HG02623 (cell line): ENCODE measurements around the gene UGT2A1.

ENCODE experiments used
- ATAC-seq: cut with Tn5 transposase; IDR thresholded peaks from one replicate; pipeline ENCODE4 v1.9.1; 2021; ENCODE audit warnings: moderate library complexity; ENCODE audit not compliant: unreplicated experiment

The UGT2A1 gene

DNA sequence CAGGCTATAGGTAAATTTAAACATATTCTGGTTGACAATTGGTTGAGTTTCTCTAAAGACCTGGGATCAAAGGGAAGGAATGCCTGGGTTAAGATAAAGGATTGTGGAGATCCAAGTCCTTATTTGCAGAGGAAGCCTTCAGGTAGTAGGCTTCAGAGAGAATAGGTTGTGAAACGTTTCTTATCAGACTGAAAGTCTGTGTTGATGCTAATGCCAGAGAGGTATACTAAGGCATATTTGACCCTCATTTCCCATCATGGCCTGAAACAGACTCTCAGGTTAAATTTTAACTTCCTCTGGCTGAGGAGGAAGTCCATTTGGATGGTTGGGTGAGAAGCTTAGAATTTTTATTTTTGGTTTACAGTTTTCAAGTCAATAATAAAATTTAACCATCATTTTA, 61.7 kb downstream of the UGT2A1 start:
- ATAC-seq, result no peak

DNA sequence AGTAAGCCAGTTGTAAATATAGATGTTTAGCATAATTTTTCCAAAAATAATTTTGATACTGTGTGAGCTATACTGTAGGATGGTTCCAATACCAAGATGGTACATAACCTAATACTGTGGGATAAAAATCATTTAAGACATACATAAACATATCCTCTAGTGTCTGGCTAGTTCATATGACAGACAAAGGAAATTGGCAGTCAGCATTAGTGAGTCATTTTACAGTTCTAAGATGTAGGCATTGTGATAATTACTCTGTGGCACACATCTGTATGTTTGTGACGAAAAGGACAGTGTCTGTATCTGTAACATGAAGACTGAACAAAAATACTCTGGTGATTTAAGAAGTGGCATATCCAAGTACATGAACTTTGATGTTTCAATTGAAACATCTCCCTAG, 63.2 kb downstream of the UGT2A1 start:
- no peak for ATAC-seq

DNA sequence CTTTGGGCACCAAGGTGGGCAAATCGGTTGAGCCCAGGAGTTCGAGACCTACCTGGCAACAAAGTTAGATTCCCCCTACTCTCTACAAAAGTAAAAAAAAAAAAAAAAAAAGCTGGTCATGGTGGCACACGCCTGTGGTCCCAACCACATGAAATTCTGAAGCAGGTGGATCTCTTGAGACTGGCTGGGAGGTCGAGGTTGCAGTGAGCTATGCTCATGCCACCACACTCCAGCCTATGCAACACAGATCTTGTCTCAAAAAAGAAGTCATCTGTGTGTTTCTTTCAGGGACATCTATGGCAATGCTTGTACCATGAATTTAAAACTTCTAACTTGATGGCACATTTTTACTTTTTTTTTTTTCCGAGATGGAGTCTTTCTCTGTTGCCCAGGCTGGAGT, 68.9 kb downstream of the UGT2A1 start:
- ATAC-seq, result no peak

DNA sequence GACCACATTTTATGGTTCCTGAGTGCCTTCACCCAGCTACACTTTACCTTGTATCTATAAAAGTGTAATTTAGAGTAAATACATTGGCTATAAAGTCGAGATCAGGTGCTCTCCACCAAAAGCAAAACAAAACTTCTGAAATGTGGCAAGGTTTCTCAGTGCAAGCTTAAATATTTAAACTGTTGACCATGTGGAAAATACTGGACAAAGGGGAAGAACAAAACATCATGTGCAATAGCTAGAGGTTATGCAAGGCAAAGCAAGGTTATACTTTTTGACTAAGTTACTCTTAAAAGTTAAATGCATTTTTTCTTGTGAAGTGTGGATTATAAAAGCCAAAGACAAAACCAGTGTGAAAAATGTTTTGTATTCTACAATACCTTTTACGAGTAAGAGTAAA, 69.5 kb downstream of the UGT2A1 start:
- no peak for ATAC-seq

DNA sequence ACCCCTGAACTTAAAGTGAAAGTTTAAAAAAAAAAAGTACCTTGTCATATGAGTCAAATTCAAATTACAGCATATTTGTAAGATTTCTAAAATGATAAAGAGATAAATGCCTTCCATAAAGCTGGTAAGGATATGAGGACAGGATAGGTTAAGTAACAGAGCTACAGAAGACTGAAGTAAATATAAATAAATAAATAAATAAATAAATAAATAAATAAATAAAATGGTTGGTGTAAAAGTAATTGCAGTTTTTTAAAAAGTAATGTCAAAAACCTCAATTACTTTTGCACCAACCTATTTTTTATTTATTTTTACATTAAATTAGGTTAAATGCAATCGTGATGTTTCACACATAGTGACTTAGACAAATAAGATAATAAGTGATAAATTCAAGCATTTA, 75.8 kb downstream of the UGT2A1 start:
- ATAC-seq, result no peak

DNA sequence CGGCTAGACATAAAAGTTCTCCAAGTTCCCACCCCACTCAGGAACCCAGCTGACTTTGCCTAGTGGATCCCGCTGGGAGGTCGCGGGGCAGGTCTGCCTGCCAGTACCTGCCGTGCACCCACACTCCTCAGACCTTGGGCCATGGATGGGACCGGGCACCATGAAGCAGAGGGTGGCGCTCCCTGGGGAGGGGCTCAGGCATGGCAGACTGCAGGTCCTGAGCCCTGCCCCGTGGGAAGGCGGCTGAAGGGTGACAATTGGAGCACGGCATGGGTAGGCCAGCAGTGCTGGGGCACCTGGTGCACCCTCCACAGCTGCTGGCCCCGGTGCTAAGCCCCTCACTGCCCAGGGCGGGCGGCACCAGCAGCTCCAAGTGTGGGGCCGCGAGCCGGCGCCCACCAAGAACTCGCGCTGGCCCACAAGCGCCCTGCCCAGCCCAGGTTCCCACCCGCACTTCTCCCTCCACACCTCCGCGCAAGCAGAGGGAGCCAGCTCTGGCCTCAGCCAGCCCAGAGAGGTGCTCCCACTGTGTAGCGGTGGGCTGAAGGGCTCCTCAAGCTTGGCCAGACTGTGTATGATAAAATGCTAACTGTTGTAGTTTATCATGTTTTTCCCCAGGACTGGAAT, 76.7 kb downstream of the UGT2A1 start:
- no peak for ATAC-seq

DNA sequence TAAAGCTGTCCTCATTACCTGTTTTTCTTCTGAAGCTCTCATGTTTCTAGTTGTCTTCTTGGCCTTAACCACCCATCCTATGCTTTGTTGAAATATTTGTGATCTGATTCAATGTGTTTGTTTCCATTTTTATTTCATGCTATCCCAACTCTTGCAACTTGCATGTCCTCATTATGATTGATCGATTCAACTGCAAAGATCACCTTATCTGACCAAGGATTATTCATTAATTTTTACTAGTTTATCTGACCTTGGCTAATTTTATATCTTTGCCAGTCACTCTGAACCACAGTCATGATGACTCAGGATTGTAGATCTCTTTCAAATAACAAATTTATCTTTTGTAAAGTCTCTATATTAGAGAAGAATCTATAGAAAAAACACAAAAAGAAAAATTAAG, 84.3 kb downstream of the UGT2A1 start:
- ATAC-seq, result no peak

DNA sequence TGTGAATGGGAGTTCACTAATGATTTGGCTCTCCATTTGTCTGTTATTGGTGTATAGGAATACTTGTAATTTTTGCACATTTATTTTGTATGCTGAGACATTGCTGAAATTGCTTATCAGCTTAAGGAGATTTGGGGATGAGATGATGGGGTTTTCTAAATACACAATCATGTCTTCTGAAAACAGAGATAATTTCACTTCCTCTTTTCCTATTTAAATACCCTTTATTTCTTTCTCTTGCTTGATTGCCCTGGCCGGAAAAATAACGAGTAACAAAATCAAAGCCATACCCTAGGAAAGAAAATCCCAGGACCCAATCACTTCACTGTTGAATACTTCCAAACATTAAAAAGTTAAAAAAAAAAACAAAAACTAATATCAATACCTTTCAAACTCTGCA, 89.6 kb downstream of the UGT2A1 start:
- ATAC-seq, result no peak

DNA sequence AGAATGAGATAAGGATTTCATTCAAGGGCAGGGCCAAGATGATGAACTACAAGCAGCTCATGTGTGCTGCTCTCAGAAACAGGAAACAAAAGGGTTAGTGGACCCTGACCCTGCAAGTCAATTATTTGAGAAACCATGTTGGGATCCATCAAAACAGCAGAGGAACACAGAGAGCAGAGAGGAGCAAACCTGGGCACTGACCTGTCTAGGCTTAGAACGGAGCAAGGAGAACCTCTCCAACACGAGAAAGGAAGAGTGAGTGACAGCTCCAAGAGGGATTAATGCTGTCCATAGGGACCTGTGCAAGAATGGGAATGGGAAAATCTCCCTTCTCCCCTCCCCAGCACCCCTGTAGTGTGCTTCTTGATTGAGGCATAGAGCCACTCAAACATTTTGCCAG, 103.4 kb downstream of the UGT2A1 start:
- ATAC-seq, result no peak

DNA sequence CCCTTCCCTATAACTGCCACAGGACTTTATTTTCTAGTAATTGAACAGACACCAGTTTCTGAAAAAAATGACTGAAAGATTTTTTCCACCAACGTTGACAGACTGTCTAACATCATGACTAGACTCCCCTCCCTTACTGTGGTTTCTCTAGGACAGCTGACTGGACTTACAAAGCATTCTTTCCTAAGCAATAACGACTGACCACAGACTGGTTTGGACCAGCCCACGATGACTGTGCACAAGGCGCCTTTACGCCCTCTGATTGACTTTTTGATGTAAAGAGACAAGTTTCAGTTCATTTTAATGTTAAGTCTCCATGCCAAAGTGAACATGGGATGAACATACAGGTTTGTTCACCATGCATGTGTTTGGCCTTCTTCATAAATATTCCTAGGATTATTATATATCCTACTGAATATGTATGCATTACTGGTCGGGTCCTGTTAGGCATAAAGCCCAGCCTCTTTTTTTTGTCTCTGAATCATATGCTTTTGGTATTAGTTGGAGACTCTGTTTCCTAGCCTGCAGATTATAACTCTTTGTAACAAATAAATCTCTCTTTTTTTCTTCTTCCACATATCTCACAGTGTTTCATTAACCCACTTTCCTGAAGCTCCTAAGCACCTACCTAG, 106.8 kb downstream of the UGT2A1 start:
- no peak for ATAC-seq
